HCT116 (cell line): Measurements from ENCODE around the gene SYCE3.

Source experiments
- POLR2A ChIP-seq: IDR thresholded peaks from 2 replicates; pipeline ENCODE4 v1.7.0; 2011; ENCODE audit warnings: borderline replicate concordance; ENCODE audit not compliant: insufficient read depth, insufficient read length; ENCODE audit errors: extremely low read depth
- TF ChIP-seq, protein P1 (sequence below): IDR thresholded peaks from 2 replicates; pipeline ENCODE4 v1.6.1; 2012; ENCODE audit warnings: low read depth
- TF ChIP-seq, protein P2 (sequence below), 3 experiments: fragments of 200-600 bp in 1 of 3; sonication (generic) in 1 of 3; IDR thresholded peaks in 2 of 3; conservative IDR thresholded peaks in 1 of 3; 2 replicates each; pipeline ENCODE4 v1.5.1; 2012 to 2017; ENCODE audit warnings: low read depth in 2 of 3, low read length in 2 of 3, antibody characterized with exemption in 1 of 3, borderline replicate concordance in 1 of 3, control low read depth in 1 of 3, mild to moderate bottlenecking in 1 of 3, mixed read lengths in 1 of 3, mixed run types in 1 of 3, moderate library complexity in 1 of 3; ENCODE audit not compliant: insufficient read depth in 1 of 3

DNA sequence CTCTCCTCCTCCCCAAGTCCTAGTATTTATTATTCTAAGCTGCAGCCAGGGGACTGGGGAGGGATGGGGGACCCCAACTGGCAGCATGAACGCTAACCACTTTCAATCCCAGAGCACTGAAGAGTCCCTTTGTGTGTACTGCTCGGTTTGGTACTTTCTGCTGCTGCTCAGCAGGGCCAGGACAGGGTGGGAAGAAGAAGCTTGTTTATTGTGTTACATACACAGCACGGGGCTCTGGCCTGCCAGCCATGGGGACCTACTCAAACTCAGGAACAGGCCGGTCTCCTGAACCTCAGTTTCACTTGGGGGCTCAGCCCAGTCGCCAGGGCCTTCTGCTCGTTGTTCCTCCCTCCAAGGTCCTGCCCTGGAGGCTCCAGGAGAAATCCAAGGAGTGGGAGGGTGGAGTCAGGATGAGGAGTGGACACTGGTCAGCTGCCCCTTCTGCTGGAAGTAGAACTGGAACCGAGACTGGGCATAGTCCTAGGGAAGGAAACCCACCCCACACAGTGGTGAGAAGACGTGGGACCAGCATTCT is 16.1 kb upstream of the SYCE3 start:
- TF ChIP-seq, protein P1, sequence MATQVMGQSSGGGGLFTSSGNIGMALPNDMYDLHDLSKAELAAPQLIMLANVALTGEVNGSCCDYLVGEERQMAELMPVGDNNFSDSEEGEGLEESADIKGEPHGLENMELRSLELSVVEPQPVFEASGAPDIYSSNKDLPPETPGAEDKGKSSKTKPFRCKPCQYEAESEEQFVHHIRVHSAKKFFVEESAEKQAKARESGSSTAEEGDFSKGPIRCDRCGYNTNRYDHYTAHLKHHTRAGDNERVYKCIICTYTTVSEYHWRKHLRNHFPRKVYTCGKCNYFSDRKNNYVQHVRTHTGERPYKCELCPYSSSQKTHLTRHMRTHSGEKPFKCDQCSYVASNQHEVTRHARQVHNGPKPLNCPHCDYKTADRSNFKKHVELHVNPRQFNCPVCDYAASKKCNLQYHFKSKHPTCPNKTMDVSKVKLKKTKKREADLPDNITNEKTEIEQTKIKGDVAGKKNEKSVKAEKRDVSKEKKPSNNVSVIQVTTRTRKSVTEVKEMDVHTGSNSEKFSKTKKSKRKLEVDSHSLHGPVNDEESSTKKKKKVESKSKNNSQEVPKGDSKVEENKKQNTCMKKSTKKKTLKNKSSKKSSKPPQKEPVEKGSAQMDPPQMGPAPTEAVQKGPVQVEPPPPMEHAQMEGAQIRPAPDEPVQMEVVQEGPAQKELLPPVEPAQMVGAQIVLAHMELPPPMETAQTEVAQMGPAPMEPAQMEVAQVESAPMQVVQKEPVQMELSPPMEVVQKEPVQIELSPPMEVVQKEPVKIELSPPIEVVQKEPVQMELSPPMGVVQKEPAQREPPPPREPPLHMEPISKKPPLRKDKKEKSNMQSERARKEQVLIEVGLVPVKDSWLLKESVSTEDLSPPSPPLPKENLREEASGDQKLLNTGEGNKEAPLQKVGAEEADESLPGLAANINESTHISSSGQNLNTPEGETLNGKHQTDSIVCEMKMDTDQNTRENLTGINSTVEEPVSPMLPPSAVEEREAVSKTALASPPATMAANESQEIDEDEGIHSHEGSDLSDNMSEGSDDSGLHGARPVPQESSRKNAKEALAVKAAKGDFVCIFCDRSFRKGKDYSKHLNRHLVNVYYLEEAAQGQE: no peak
- TF ChIP-seq, protein P2, sequence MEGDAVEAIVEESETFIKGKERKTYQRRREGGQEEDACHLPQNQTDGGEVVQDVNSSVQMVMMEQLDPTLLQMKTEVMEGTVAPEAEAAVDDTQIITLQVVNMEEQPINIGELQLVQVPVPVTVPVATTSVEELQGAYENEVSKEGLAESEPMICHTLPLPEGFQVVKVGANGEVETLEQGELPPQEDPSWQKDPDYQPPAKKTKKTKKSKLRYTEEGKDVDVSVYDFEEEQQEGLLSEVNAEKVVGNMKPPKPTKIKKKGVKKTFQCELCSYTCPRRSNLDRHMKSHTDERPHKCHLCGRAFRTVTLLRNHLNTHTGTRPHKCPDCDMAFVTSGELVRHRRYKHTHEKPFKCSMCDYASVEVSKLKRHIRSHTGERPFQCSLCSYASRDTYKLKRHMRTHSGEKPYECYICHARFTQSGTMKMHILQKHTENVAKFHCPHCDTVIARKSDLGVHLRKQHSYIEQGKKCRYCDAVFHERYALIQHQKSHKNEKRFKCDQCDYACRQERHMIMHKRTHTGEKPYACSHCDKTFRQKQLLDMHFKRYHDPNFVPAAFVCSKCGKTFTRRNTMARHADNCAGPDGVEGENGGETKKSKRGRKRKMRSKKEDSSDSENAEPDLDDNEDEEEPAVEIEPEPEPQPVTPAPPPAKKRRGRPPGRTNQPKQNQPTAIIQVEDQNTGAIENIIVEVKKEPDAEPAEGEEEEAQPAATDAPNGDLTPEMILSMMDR (IDR thresholded peaks at IDR 0.05 in 2 of 3, conservative IDR thresholded peaks at IDR 0.05 in 1 of 3; ENCODE audit: borderline replicate concordance in 1 of 3, insufficient read depth in 1 of 3, low read depth in 2 of 3, low read length in 2 of 3): no peak
- no peak for TF ChIP-seq POLR2A
